ENCODE measurements around the gene ENPP3. TPM values are rescaled to one million over a fixed set of nuclear protein-coding genes. Genes with fewer than 3 reads are reported as not detected.

Gene ENPP3
- polyA plus RNA-seq, 1 experiment, result 0.14 TPM

GRCh38 chr6:131635384-131636340 is 1.4 kb upstream of the ENPP3 start:
- Histone ChIP-seq H3K9me3 (ENCODE audit: control insufficient read depth, insufficient read depth, low read length) (no peaks in the 10 kb centered on the region), H3K27me3 (ENCODE audit: control insufficient read depth, insufficient read depth, low read length) (peaks cover 10% of the 10 kb centered on the region), H3K27ac (ENCODE audit: low read depth, low read length) (no peak overlapping the region), H3K4me3 (ENCODE audit: low read depth, low read length) (no peak overlapping the region)
- DNase-seq (ENCODE audit: low read depth, low spot score), result no peak
- no peak for TF ChIP-seq CTCF (IDR thresholded peaks at IDR 0.05; ENCODE audit: low read depth, low read length)
- ChIA-PET POLR2A (no interaction called here), CTCF (interaction anchor here (5.1 kb wide), 1 partner anchor 6 kb away, joined by 61 read pairs; the partner anchor contains the start of gene MED23)

GRCh38 chr6:131638013-131638412 is 911 bp downstream of the ENPP3 start:
- DNase-seq (ENCODE audit: low read depth, low spot score), result no peak
- H3K27ac ChIP-seq (ENCODE audit: low read depth, low read length), result no peak overlapping the region
- H3K27me3 ChIP-seq (ENCODE audit: control insufficient read depth, insufficient read depth, low read length), result peaks cover 7% of the 10 kb centered on the region
- TF ChIP-seq CTCF (IDR thresholded peaks at IDR 0.05; ENCODE audit: low read depth, low read length), result no peak
- H3K4me3 ChIP-seq (ENCODE audit: low read depth, low read length), result no peak overlapping the region
- no peaks in the 10 kb centered on the region for H3K9me3 ChIP-seq (ENCODE audit: control insufficient read depth, insufficient read depth, low read length)
- ChIA-PET POLR2A (interaction anchor here (0.6 kb wide), 1 partner anchor 308 kb away, joined by 3 read pairs; no protein-coding TSS in a partner anchor), CTCF (interaction anchor here (0.7 to 5.1 kb wide), 2 partner anchors 9 to 57 kb away, joined by 3 to 61 read pairs; partner anchors contain the start of gene MED23)

- DNase-seq (ENCODE audit: low read depth, low spot score), result no peak
- ChIA-PET CTCF (interaction anchor here (0.7 to 5.1 kb wide), 4 partner anchors 11 to 270 kb away, joined by 3 to 61 read pairs (median 4); partner anchors contain the start of gene MED23), POLR2A (no interaction called here)
- H3K4me3 ChIP-seq (ENCODE audit: low read depth, low read length), result no peak overlapping the region
- H3K27me3 ChIP-seq (ENCODE audit: control insufficient read depth, insufficient read depth, low read length), result peaks cover 7% of the 10 kb centered on the region
- H3K9me3 ChIP-seq (ENCODE audit: control insufficient read depth, insufficient read depth, low read length), result no peaks in the 10 kb centered on the region
- no peak for TF ChIP-seq CTCF (IDR thresholded peaks at IDR 0.05; ENCODE audit: low read depth, low read length)
- H3K27ac ChIP-seq (ENCODE audit: low read depth, low read length), result no peak overlapping the region
Observed at GRCh38 chr6:131640100-131640499, 3.0 kb downstream of the ENPP3 start.

GRCh38 chr6:131640576-131640975 is 3.5 kb downstream of the ENPP3 start:
- Histone ChIP-seq H3K27ac (ENCODE audit: low read depth, low read length) (no peak overlapping the region), H3K4me3 (ENCODE audit: low read depth, low read length) (no peak overlapping the region), H3K27me3 (ENCODE audit: control insufficient read depth, insufficient read depth, low read length) (peaks cover 8% of the 10 kb centered on the region), H3K9me3 (ENCODE audit: control insufficient read depth, insufficient read depth, low read length) (no peaks in the 10 kb centered on the region)
- no peak for DNase-seq (ENCODE audit: low read depth, low spot score)
- ChIA-PET POLR2A (no interaction called here), CTCF (interaction anchor here (1.2 to 5.1 kb wide), 2 partner anchors 11 to 55 kb away, joined by 4 to 61 read pairs; partner anchors contain the start of gene MED23)
- TF ChIP-seq CTCF (IDR thresholded peaks at IDR 0.05; ENCODE audit: low read depth, low read length), result no peak

GRCh38 chr6:131641554-131641953 is 4.5 kb downstream of the ENPP3 start:
- CTCF ChIA-PET, result no interaction called here
- H3K27ac ChIP-seq (ENCODE audit: low read depth, low read length), result no peak overlapping the region

More at GRCh38 chr6:131641554-131641953, 4.5 kb downstream of the ENPP3 start:
- no peak for DNase-seq (ENCODE audit: low read depth, low spot score)
- peaks cover 8% of the 10 kb centered on the region for H3K27me3 ChIP-seq (ENCODE audit: control insufficient read depth, insufficient read depth, low read length)
- no peak overlapping the region for H3K4me3 ChIP-seq (ENCODE audit: low read depth, low read length)
- no peak for TF ChIP-seq CTCF (IDR thresholded peaks at IDR 0.05; ENCODE audit: low read depth, low read length)
- POLR2A ChIA-PET, result interaction anchor here (0.6 kb wide), 1 partner anchor 53 kb away, joined by 3 read pairs; no protein-coding TSS in a partner anchor
- H3K9me3 ChIP-seq (ENCODE audit: control insufficient read depth, insufficient read depth, low read length), result no peaks in the 10 kb centered on the region
